GM12878 (cell line): ENCODE data around the gene PALLD. TPM values are rescaled to one million over a fixed set of nuclear protein-coding genes. Genes with fewer than 3 reads are reported as not detected.

Source experiments
- ATAC-seq: fragments of 200-7000 bp; cut with Tn5 transposase; 3 replicates; pipeline ENCODE4 v1.9.1; 2020; ENCODE audit warnings: mild to moderate bottlenecking, moderate library complexity
- BruUV-seq: library from RNA; stranded (reverse); fragments of 400-500 nt; replicated peaks from 2 replicates; lab custom pipeline; 2021; lab: Mats Ljungman, UMichigan
- CTCF ChIA-PET: fragments of 300-600 bp; sonication (Branson Sonifier 250); formaldehyde crosslinking; extraction: SDS; loops from one replicate; lab custom pipeline; 2021; ENCODE audit warnings: inconsistent platforms; lab: Yijun Ruan, JAX
- POLR2A ChIA-PET: fragments of 350-600 bp; formaldehyde crosslinking; extraction: SDS; loops from one replicate; lab custom pipeline; 2021; ENCODE audit warnings: inconsistent platforms; lab: Charles Lee
- RAD21 ChIA-PET: fragments of 300-600 bp; sonication (Branson Sonifier 250); formaldehyde crosslinking; loops from one replicate; lab custom pipeline; 2023; ENCODE audit warnings: antibody characterized with exemption; ENCODE audit not compliant: unreplicated experiment; lab: Charles Lee
- SMC1A ChIA-PET: fragments of 300-600 bp; sonication (Branson Sonifier 250); formaldehyde crosslinking; loops from one replicate; lab custom pipeline; 2023; ENCODE audit not compliant: unreplicated experiment, uncharacterized antibody; lab: Charles Lee
- DNase-seq: peaks from one replicate; pipeline ENCODE4 v3.0.0-alpha.2; 2011; ENCODE audit warnings: low read depth, low spot score
- FAIRE-seq: peaks from 3 replicates; lab custom pipeline; 2011; peaks lifted over from hg19 to GRCh38; lab: Jason Lieb, UNC
- H2AFZ ChIP-seq: 2 replicates; pipeline ENCODE4 v1.6.0; 2011; ENCODE audit warnings: low read depth, low read length, control low read depth; ENCODE audit not compliant: control insufficient read depth
- H3K27ac ChIP-seq: 2 replicates; pipeline ENCODE4 v1.5.1; 2011; ENCODE audit warnings: control low read depth; ENCODE audit not compliant: control insufficient read depth, insufficient read depth
- H3K27me3 ChIP-seq, 2 experiments: replicated peaks in 1 of 2; 2 replicates each; pipeline versions ENCODE4 v1.6.0 to v1.6.1; 2011; ENCODE audit warnings: low read length in 1 of 2; ENCODE audit not compliant: control insufficient read depth in 2 of 2, insufficient read depth in 2 of 2
- H3K36me3 ChIP-seq, 2 experiments: 2 replicates each; pipeline ENCODE4 v1.5.1; 2011; ENCODE audit warnings: low read length in 1 of 2; ENCODE audit not compliant: control insufficient read depth in 2 of 2, insufficient read depth in 2 of 2
- H3K4me1 ChIP-seq: 2 replicates; pipeline ENCODE4 v1.6.1; 2011; ENCODE audit warnings: mild to moderate bottlenecking, low read length, moderate library complexity, mixed read lengths; ENCODE audit not compliant: control insufficient read depth, insufficient read depth
- H3K4me2 ChIP-seq: 2 replicates; pipeline ENCODE4 v1.6.0; 2011; ENCODE audit warnings: control low read depth; ENCODE audit not compliant: control insufficient read depth, insufficient read depth
- H3K4me3 ChIP-seq: fragments of 200-600 bp; sonication (generic); 2 replicates; pipeline ENCODE4 v1.5.1; 2016
- H3K79me2 ChIP-seq: 2 replicates; pipeline ENCODE4 v1.6.0; 2011; ENCODE audit warnings: low read length; ENCODE audit not compliant: control insufficient read depth, insufficient read depth
- H3K9ac ChIP-seq: 2 replicates; pipeline ENCODE4 v1.8.0; 2011; ENCODE audit warnings: low read length, control low read depth, mixed read lengths; ENCODE audit not compliant: control insufficient read depth, insufficient read depth
- H3K9me3 ChIP-seq: replicated peaks from 3 replicates; pipeline ENCODE4 v1.5.1; 2011; ENCODE audit warnings: mild to moderate bottlenecking, low read length; ENCODE audit not compliant: control insufficient read depth, insufficient read depth
- H4K20me1 ChIP-seq: 2 replicates; pipeline ENCODE4 v1.6.0; 2011; ENCODE audit not compliant: control insufficient read depth, insufficient read depth
- CEBPB ChIP-seq, 2 experiments: fragments of 150-350 bp in 1 of 2; IDR thresholded peaks; 2 replicates each; pipeline ENCODE4 v1.6.1; 2012 to 2014; ENCODE audit warnings: low read depth in 2 of 2, low read length in 2 of 2, borderline replicate concordance in 1 of 2, inconsistent platforms in 1 of 2
- E2F4 ChIP-seq: IDR thresholded peaks from 2 replicates; pipeline ENCODE4 v1.6.1; 2012; ENCODE audit warnings: low read depth, low read length, improper control_type of control experiment
- IKZF1 ChIP-seq: fragments of 450-650 bp; conservative IDR thresholded peaks from 2 replicates; pipeline ENCODE4 v1.6.1; 2017; ENCODE audit warnings: antibody characterized with exemption, mild to moderate bottlenecking
- MAX ChIP-seq: IDR thresholded peaks from 2 replicates; pipeline ENCODE4 v1.6.1; 2012; ENCODE audit warnings: low read depth, low read length, improper control_type of control experiment
- NR2C1 ChIP-seq: fragments of 450-650 bp; IDR thresholded peaks from 2 replicates; pipeline ENCODE4 v1.6.1; 2017; ENCODE audit warnings: antibody characterized with exemption, mild to moderate bottlenecking, moderate library complexity
- PKNOX1 ChIP-seq: fragments of 450-650 bp; IDR thresholded peaks from 2 replicates; pipeline ENCODE4 v1.6.1; 2016; ENCODE audit warnings: mild to moderate bottlenecking
- RCOR1 ChIP-seq: conservative IDR thresholded peaks from 2 replicates; pipeline ENCODE4 v1.6.1; 2012; ENCODE audit warnings: low read depth, low read length, improper control_type of control experiment
- SMARCA5 ChIP-seq: fragments of 450-650 bp; IDR thresholded peaks from 2 replicates; pipeline ENCODE4 v1.6.1; 2017; ENCODE audit warnings: mild to moderate bottlenecking
- SPI1 ChIP-seq: IDR thresholded peaks from 2 replicates; pipeline ENCODE4 v1.6.1; 2011; ENCODE audit warnings: low read depth, mild to moderate bottlenecking, low read length, moderate library complexity, borderline replicate concordance; ENCODE audit not compliant: insufficient read depth
- STAT3 ChIP-seq: IDR thresholded peaks from 2 replicates; pipeline ENCODE4 v1.6.1; 2011; ENCODE audit warnings: low read depth, low read length, improper control_type of control experiment
- TCF12 ChIP-seq: IDR thresholded peaks from 2 replicates; pipeline ENCODE4 v1.6.1; 2011; ENCODE audit warnings: low read depth, mild to moderate bottlenecking, low read length
- ZBTB33 ChIP-seq: fragments of 450-650 bp; IDR thresholded peaks from 2 replicates; pipeline ENCODE4 v1.6.1; 2017; ENCODE audit warnings: mild to moderate bottlenecking
- ZZZ3 ChIP-seq: IDR thresholded peaks from 2 replicates; pipeline ENCODE4 v1.6.1; 2011; ENCODE audit warnings: low read depth; ENCODE audit not compliant: control insufficient read depth, insufficient read length
- WGBS: methylation state at CpG from one replicate; pipeline ENCODE4 v1.1.6; 2016; ENCODE audit warnings: low lambda C conversion rate; ENCODE audit not compliant: insufficient replicate concordance, insufficient coverage; ENCODE audit errors: missing lambda C conversion rate; 5-methylcytosine and 5-hydroxymethylcytosine counted together
- in situ Hi-C: fragments of 300-500 bp; cut with MboI; formaldehyde crosslinking; loops from 9 replicates; pipeline ENCODE4 v1.14.3; 2018; ENCODE audit warnings: mixed read lengths
- intact Hi-C: fragments of 100-400 bp; cut with micrococcal nuclease; formaldehyde crosslinking; loops from one replicate; pipeline ENCODE4 v1.14.2; 2022; ENCODE audit not compliant: unreplicated experiment
- polyA plus RNA-seq, 11 experiments: library from polyadenylated mRNA; depleted of rRNA in 4 of 11; unstranded in 6 of 11; stranded (reverse) in 5 of 11; fragments of >200 nt; fragmentation: Nextera tagmentation in 4 of 11; fragmentation: Illumina TruSeq in 1 of 11; extraction: Ambion mirVana in 4 of 11; extraction: Trizol in 1 of 11; gene quantifications; 1 replicate in 1 of 11; 2 replicates in 10 of 11; pipeline versions ENCODE4 v1.2.1 to v1.2.3, GENCODE V29; 2011 to 2016; ENCODE audit warnings: inconsistent platforms in 2 of 11, missing spikeins in 2 of 11, low read depth in 1 of 11
- total RNA-seq, 4 experiments: library from RNA; depleted of rRNA in 3 of 4; stranded (reverse); fragments of >200 nt in 3 of 4; fragmentation: Illumina TruSeq in 1 of 4; extraction: Trizol in 1 of 4; gene quantifications; 2 replicates each; pipeline versions ENCODE4 v1.2.1 to v1.2.3, GENCODE V29; 2013 to 2021

Gene PALLD
- total and polyA plus RNA-seq, 10 of the 15 experiments (the other 5 are each of a cell fraction or from before 2014, with no cell fraction given): 1.0 to 7.7 (median 1.7) TPM

GRCh38 chr4:168564023-168564422 lies 67.2 kb downstream of the PALLD start:
- in situ Hi-C loops: no loop called here
- FAIRE-seq (no peak), ATAC-seq (no peak), DNase-seq (no peak)
- Histone ChIP-seq H3K27ac (no peak overlapping the region), H3K9me3 (no peaks in the 10 kb centered on the region), H3K27me3 (no peaks in the 10 kb centered on the region), H3K9ac (no peak overlapping the region), H4K20me1 (no peaks in the 10 kb centered on the region), H3K36me3 (no peaks in the 10 kb centered on the region), H3K4me1 (no peaks in the 10 kb centered on the region), H3K79me2 (no peaks in the 10 kb centered on the region), H3K4me2 (no peak overlapping the region), H3K4me3 (no peak overlapping the region), H2AFZ (no peak overlapping the region)
- RAD21 ChIA-PET: no interaction called here
- POLR2A ChIA-PET: no interaction called here
- 9% methylated on average over 3 of the region's 3 CpGs for WGBS
- no TSS peak for BruUV-seq
- SMC1A ChIA-PET: no interaction called here
- TF ChIP-seq RCOR1 (no peak), MAX (no peak), SMARCA5 (no peak), ZBTB33 (no peak), PKNOX1 (no peak), E2F4 (no peak), IKZF1 (no peak), CEBPB (IDR thresholded peaks at IDR 0.05; ENCODE audit: borderline replicate concordance in 1 of 2, low read depth in 2 of 2, low read length in 2 of 2) (no peak), STAT3 (no peak), NR2C1 (no peak), SPI1 (no peak), TCF12 (no peak), ZZZ3 (no peak)
- CTCF ChIA-PET: interaction anchor here (0.6 kb wide), 1 partner anchor 119 kb away, joined by 3 read pairs; no protein-coding TSS in a partner anchor
- intact Hi-C loops: no loop called here
